ENCODE results near the gene ZNF397. TPM values are rescaled to one million over a fixed set of nuclear protein-coding genes. Genes with fewer than 3 reads are reported as not detected.

Gene ZNF397
- total and polyA plus RNA-seq, 9 of the 15 experiments (the other 6 are each of a cell fraction or from before 2014, with no cell fraction given): 6.4 to 24.2 (median 19.3) TPM

- in situ Hi-C loops (cut with MboI) (no loop called here), intact Hi-C loops (cut with micrococcal nuclease) (no loop called here)
- Histone ChIP-seq H3K4me2 (ENCODE audit: insufficient read depth, low read length) (no peak overlapping the region), H3K27ac (ENCODE audit: extremely low read depth, low read depth, low read length) (no peak overlapping the region), H2AFZ (ENCODE audit: low read depth, low read length) (0 out of 2 replicates have a peak overlapping the region, but pooled peaks have one; percentile 29), H3K4me1 (replicated peaks in 1 of 2; ENCODE audit: control insufficient read depth in 2 of 2, insufficient read depth in 2 of 2, low read length in 2 of 2) (peaks cover 0 to 3% of the 10 kb centered on the region in 2 experiments; a peak in 1 of 5 replicates), H3K27me3 (ENCODE audit: control insufficient read depth in 2 of 2, insufficient read depth in 2 of 2, low read length in 2 of 2) (no peaks in the 10 kb centered on the region), H3K79me2 (ENCODE audit: control insufficient read depth, insufficient read depth, low read length) (no peaks in the 10 kb centered on the region), H3K9me3 (replicated peaks; ENCODE audit: control insufficient read depth, insufficient read depth, low read depth, low read length) (no peaks in the 10 kb centered on the region), H3K36me3 (ENCODE audit: control insufficient read depth, insufficient read depth, low read length) (no peaks in the 10 kb centered on the region), H3K9me1 (ENCODE audit: control insufficient read depth, insufficient read depth, low read length) (no peaks in the 10 kb centered on the region), H3K9ac (ENCODE audit: insufficient read depth in 1 of 2, low read depth in 2 of 2, low read length in 2 of 2) (no peak overlapping the region), H3K4me3 (no peak overlapping the region), H4K20me1 (replicated peaks; ENCODE audit: control insufficient read depth, insufficient read depth, low read length) (no peaks in the 10 kb centered on the region)
- BruUV-seq (replicated peaks): no TSS peak
- WGBS (ENCODE audit: insufficient coverage, low coverage, missing lambda C conversion rate): 0% methylated on average over 1 of the region's 1 CpG
- FAIRE-seq (no peak), DNase-seq (ENCODE audit: extremely low read depth in 1 of 4, low spot score in 3 of 4) (no peak), ATAC-seq (peak; percentile 51)
- ChIA-PET CTCF (ENCODE audit: low intra/inter-chr PET ratio) (no interaction called here), POLR2A (interaction anchor here (0.7 to 2.1 kb wide), 5 partner anchors 12 to 313 kb away, joined by 3 to 7 read pairs (median 3); partner anchors contain the start of gene ZNF397)
- TF ChIP-seq, protein P1, sequence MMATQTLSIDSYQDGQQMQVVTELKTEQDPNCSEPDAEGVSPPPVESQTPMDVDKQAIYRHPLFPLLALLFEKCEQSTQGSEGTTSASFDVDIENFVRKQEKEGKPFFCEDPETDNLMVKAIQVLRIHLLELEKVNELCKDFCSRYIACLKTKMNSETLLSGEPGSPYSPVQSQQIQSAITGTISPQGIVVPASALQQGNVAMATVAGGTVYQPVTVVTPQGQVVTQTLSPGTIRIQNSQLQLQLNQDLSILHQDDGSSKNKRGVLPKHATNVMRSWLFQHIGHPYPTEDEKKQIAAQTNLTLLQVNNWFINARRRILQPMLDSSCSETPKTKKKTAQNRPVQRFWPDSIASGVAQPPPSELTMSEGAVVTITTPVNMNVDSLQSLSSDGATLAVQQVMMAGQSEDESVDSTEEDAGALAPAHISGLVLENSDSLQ (IDR thresholded peaks at IDR 0.05): peak; percentile 4; the same call in 1 of the 2 replicates
- TF ChIP-seq NFE2 (IDR thresholded peaks at IDR 0.05; ENCODE audit: low read depth) (peak; percentile 47; the same call in 1 of the 2 replicates), TBP (optimal IDR thresholded peaks at IDR 0.05; ENCODE audit: low read depth, low read length) (no peak), CUX1 (CRISPR knock-in tag; IDR thresholded peaks at IDR 0.05) (no peak)
- TF ChIP-seq, protein P2, sequence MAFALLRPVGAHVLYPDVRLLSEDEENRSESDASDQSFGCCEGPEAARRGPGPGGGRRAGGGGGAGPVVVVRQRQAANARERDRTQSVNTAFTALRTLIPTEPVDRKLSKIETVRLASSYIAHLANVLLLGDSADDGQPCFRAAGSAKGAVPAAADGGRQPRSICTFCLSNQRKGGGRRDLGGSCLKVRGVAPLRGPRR (CRISPR knock-in tag; IDR thresholded peaks at IDR 0.05): no peak
- TF ChIP-seq, protein P3, sequence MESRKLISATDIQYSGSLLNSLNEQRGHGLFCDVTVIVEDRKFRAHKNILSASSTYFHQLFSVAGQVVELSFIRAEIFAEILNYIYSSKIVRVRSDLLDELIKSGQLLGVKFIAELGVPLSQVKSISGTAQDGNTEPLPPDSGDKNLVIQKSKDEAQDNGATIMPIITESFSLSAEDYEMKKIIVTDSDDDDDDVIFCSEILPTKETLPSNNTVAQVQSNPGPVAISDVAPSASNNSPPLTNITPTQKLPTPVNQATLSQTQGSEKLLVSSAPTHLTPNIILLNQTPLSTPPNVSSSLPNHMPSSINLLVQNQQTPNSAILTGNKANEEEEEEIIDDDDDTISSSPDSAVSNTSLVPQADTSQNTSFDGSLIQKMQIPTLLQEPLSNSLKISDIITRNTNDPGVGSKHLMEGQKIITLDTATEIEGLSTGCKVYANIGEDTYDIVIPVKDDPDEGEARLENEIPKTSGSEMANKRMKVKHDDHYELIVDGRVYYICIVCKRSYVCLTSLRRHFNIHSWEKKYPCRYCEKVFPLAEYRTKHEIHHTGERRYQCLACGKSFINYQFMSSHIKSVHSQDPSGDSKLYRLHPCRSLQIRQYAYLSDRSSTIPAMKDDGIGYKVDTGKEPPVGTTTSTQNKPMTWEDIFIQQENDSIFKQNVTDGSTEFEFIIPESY (CRISPR knock-in tag; IDR thresholded peaks at IDR 0.05): no peak
- TF ChIP-seq, protein P4, sequence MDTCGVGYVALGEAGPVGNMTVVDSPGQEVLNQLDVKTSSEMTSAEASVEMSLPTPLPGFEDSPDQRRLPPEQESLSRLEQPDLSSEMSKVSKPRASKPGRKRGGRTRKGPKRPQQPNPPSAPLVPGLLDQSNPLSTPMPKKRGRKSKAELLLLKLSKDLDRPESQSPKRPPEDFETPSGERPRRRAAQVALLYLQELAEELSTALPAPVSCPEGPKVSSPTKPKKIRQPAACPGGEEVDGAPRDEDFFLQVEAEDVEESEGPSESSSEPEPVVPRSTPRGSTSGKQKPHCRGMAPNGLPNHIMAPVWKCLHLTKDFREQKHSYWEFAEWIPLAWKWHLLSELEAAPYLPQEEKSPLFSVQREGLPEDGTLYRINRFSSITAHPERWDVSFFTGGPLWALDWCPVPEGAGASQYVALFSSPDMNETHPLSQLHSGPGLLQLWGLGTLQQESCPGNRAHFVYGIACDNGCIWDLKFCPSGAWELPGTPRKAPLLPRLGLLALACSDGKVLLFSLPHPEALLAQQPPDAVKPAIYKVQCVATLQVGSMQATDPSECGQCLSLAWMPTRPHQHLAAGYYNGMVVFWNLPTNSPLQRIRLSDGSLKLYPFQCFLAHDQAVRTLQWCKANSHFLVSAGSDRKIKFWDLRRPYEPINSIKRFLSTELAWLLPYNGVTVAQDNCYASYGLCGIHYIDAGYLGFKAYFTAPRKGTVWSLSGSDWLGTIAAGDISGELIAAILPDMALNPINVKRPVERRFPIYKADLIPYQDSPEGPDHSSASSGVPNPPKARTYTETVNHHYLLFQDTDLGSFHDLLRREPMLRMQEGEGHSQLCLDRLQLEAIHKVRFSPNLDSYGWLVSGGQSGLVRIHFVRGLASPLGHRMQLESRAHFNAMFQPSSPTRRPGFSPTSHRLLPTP (IDR thresholded peaks at IDR 0.05; ENCODE audit: borderline replicate concordance, extremely low read depth, insufficient read length): no peak
Observed at GRCh38 chr18:35193316-35193715, 47.5 kb upstream of the ZNF397 start.

Data from K562 (cell line).